Omental fat pad (tissue), 4 donors: ENCODE data around the gene TMF1. TPM values are rescaled to one million over a fixed set of nuclear protein-coding genes. Genes with fewer than 3 reads are reported as not detected.

Experiments
- ATAC-seq: fragments of 150-250 bp; one replicate; pipeline ENCODE4 v1.9.1; 2016; ENCODE audit warnings: mild to moderate bottlenecking, moderate library complexity; ENCODE audit not compliant: low FRiP score
- DNase-seq: peaks from one replicate; pipeline ENCODE4 v3.0.0-alpha.2; 2019; ENCODE audit warnings: low spot score
- total RNA-seq, 4 donors: library from RNA; depleted of rRNA; stranded (reverse); fragments of >200 nt; gene quantifications; one replicate each; pipeline ENCODE4 v1.1.0, GENCODE V29; 2016
- TF ChIP-seq, protein P1 (sequence below), 3 donors: fragments of 450-650 bp; IDR thresholded peaks; one replicate each; pipeline ENCODE4 v1.5.1; 2016 to 2017; ENCODE audit warnings: antibody characterized with exemption in 3 of 3, mild to moderate bottlenecking in 3 of 3, moderate library complexity in 2 of 3

Gene TMF1
- total RNA-seq, 4 donors from 2014 or later, result 27.6 to 41.8 (median 30.2) TPM

- TF ChIP-seq, protein P1, sequence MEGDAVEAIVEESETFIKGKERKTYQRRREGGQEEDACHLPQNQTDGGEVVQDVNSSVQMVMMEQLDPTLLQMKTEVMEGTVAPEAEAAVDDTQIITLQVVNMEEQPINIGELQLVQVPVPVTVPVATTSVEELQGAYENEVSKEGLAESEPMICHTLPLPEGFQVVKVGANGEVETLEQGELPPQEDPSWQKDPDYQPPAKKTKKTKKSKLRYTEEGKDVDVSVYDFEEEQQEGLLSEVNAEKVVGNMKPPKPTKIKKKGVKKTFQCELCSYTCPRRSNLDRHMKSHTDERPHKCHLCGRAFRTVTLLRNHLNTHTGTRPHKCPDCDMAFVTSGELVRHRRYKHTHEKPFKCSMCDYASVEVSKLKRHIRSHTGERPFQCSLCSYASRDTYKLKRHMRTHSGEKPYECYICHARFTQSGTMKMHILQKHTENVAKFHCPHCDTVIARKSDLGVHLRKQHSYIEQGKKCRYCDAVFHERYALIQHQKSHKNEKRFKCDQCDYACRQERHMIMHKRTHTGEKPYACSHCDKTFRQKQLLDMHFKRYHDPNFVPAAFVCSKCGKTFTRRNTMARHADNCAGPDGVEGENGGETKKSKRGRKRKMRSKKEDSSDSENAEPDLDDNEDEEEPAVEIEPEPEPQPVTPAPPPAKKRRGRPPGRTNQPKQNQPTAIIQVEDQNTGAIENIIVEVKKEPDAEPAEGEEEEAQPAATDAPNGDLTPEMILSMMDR (IDR thresholded peaks at IDR 0.05), result peak in 1 of 3 donors; percentile 31
- ATAC-seq (peak; percentile 91), DNase-seq (peak; percentile 70)
Observed at GRCh38 chr3:69013253-69014021, 38.7 kb downstream of the TMF1 start, which contains the start of gene EOGT. TSS of gene EOGT (minus strand) at chr3:69013684. CDS start at chr3:69009846, 3,838 bp downstream.

GRCh38 chr3:69012800-69013252, 39.3 kb downstream of the TMF1 start:
- TF ChIP-seq, protein P1 (IDR thresholded peaks at IDR 0.05), result no peak
- peak; percentile 45 for ATAC-seq
- DNase-seq, result no peak

- TF ChIP-seq, protein P1 (IDR thresholded peaks at IDR 0.05), result no peak
- no peak for ATAC-seq
- DNase-seq, result no peak
Observed at GRCh38 chr3:69012100-69012799, 39.9 kb downstream of the TMF1 start.

GRCh38 chr3:69011096-69011730, 40.9 kb downstream of the TMF1 start:
- TF ChIP-seq, protein P1 (IDR thresholded peaks at IDR 0.05), result no peak
- ATAC-seq (no peak), DNase-seq (no peak)

- ATAC-seq (no peak), DNase-seq (no peak)
- TF ChIP-seq, protein P1 (IDR thresholded peaks at IDR 0.05), result no peak
Observed at GRCh38 chr3:69009559-69010410, 42.3 kb downstream of the TMF1 start.

DNA sequence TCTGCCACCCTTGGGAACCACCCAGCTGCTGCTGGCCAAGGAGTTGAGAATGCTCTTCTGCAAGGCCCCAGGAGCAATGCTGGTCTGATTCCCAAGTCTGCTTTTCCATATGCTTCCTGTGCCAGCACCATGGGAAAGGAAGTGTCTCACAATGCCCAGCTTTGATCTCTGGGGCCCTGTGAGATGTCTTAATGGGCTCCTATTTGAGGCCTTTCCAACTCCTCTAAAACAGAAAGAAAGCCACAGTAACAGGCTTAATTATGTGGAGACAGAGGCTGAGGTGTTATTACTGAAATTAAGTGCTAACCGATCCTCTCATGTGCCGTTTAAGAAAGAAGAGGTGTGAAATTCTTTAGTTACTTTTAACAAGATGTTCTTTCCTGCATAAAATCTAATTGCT, 43.2 kb downstream of the TMF1 start:
- TF ChIP-seq, protein P1 (IDR thresholded peaks at IDR 0.05), result no peak
- ATAC-seq, result no peak
- no peak for DNase-seq
